CD4-positive, alpha-beta T cell treated with Interleukin-6 at 100 ng/mL for 8 hours (primary cell): ENCODE results near the gene TFF3.

Source experiments
- DNase-seq: peaks from one replicate; pipeline ENCODE4 v3.0.0-alpha.2; 2020; ENCODE audit warnings: mixed read lengths, low spot score

Gene TFF3

DNA sequence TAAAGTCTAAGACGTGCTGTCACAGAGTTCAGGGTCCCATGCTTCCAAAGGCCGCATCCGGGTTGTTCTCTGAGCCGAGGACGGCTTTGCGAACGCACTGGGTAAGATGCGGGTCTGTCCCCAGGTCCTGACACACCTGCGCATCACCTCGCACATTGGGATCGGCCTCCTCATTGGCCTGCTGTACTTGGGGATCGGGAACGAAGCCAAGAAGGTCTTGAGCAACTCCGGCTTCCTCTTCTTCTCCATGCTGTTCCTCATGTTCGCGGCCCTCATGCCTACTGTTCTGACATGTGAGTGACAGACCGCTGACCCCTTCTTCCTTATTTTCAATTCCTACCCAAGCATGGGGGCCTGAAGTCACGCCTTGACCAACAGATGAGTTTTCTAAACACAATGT lies 25.3 kb downstream of the TFF3 start:
- no peak for DNase-seq

DNA sequence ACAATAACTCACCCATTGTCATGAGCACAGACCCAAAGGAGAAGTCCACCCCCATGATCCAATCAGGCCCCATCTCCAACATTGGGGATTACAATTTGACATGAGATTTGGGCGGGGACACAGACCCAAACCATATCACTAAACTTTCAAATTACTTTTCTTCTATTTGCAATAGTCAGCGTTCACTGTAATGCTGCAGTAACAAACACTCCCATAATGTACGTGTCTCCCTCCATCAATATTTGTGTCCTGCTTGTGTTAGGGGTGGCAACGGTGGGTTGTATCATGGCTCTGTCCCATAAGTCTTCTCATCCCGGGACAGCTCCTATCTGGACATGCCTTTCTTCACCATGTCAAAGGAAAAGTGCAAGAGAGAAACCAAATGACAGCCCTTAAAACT lies 26.2 kb downstream of the TFF3 start:
- no peak for DNase-seq

DNA sequence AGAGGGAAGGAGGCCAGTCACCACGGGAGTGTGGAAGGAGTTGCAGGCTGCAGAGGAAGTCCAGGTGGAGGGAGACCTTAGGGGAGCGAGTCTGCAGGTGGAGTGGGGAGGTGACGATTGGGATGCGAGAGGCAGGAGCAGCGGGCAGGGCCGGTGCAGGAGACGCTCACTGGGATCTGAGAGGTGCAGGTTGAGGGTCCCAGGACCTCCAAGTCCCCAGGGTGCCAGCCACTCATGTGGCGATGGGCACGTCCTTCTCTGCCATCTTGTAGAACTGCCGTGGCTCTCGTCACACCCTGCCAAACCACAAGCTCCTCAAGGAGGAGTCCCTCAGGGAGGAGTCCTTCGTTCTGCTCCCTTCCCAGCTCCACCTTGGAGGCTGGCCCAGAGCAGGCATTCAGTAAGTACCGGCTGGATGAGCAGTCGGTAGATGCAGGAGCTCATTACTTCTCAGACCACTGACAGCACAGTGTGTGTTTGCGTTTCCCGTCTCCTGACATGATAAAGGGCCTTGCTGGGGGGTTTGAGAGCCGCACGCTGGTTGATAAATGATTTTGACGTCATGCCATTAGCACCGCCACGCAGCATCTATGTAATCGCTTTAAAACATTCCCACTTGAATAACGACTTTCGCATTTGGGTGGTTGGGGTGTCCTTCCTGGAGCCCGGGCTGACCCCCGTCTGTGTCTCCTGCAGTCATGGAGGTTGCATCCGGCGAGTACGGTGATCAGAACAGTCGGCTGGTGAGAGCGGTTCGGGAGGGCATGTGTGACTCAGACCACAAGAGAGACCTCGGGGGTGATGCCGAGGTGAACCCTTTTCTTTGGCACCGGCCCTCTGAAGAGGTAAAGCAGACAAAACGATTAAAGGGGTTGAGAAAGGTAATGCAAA lies 27.8 kb downstream of the TFF3 start:
- no peak for DNase-seq

DNA sequence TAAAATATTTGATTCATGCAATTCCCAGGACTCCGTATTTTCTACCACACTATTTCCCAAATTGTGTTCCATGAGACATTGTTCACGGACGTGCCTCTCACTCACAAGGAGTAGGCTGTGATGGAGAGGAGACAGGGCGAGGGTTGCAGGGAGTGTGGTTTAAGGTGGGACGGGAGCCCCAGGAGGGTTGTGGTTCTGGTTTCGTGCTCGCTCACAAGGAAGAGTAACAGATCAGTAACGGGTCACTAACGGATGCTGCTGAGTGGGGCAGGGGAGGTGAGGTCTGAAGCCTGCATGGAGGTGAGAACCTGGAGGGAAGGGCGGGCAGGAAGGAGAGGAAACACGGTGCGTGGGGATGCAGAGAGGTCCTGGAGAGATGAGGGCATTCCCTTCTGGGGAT lies 28.8 kb downstream of the TFF3 start:
- DNase-seq, result no peak

DNA sequence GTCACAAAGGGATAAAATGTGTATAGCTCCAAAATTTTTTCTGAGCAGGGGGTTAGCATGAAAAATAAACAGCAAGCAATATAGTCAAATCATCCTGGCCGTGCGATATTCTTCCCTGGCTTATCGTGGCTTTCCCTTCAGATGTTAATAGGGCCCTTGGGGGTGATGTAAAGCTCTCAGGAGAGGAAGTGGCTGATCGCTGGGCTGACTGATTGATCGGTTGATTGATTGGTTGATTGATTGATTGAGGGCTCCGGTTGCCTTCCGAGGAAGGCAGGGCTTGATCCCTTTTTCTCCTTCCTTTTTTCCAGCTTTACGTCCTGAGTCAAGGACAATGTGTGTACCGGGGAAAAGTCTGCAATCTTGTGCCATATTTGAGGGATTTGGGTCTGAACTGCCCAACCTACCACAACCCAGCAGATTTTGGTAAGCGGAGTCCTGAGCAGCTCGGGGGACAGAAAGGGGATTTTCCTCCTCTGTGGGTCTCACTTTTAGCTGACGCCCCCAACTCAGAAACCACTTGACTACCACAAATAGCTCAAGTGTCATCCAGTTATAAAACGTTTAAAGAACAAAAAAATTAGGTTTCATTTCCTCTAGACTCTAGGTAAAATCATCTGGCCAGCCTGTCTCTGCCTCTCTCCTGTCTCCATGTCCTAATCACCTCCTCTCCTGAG lies 29.5 kb downstream of the TFF3 start:
- no peak for DNase-seq

DNA sequence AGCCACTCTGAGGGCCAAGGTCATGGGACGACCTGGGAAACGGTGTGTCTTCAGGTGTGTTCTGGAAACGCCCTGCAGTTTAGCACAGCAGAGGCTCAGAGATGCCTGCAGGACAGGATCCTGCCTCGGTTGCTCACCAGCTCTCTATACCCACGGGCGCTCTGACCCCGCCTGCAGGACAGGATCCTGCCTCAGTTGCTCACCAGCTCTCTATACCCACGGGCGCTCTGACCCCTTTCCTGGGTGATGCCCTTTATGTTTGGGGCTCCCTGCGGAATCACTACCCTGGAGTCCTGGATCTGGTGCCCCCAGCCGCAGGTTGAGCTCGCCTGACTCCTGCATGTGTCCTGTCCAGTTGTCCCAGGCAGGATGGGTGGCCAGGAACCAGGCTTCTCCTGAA lies 32.5 kb downstream of the TFF3 start:
- no peak for DNase-seq

DNA sequence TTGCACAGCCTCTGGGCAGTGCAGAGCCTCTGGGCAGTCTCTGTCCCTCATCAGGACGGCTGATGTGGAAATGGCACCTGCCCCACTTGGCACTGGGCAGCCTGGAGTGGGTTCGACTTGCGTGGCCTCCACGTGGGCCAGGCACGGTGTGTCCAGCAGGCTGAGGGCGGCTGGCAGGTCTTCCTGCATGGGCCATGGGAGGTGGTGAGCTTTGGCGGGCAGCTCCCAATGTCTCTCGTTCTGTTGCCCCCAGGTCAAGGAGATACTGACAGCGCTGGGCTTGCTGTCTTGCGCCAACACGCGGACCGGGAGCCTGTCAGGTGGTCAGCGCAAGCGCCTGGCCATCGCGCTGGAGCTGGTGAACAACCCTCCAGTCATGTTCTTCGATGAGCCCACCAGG lies 33.2 kb downstream of the TFF3 start:
- no peak for DNase-seq

DNA sequence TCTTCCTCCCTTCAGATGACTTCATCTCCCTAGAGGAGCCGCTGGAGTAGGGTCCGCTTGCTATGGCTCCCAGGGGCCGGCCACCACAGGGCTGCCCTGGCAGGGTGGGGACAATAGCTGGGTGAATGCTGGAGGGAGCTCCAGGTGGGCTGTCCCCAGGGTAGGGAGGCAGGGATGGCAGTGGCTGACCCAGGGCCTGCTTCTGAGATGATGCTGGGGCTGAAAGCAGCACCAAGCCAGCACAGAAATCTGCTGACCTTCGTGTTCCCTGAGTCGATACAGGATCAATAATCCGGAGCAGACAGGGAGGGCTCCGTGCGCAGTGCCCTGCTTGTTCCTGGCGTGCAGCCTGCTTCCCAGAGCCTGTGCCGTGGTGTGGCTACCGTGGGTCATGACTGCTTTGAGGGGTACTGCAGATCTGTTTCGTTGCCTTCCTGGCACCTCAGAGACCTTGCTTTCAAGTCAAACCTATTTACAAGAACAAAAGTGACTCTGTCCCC lies 34.0 kb downstream of the TFF3 start:
- no peak for DNase-seq

DNA sequence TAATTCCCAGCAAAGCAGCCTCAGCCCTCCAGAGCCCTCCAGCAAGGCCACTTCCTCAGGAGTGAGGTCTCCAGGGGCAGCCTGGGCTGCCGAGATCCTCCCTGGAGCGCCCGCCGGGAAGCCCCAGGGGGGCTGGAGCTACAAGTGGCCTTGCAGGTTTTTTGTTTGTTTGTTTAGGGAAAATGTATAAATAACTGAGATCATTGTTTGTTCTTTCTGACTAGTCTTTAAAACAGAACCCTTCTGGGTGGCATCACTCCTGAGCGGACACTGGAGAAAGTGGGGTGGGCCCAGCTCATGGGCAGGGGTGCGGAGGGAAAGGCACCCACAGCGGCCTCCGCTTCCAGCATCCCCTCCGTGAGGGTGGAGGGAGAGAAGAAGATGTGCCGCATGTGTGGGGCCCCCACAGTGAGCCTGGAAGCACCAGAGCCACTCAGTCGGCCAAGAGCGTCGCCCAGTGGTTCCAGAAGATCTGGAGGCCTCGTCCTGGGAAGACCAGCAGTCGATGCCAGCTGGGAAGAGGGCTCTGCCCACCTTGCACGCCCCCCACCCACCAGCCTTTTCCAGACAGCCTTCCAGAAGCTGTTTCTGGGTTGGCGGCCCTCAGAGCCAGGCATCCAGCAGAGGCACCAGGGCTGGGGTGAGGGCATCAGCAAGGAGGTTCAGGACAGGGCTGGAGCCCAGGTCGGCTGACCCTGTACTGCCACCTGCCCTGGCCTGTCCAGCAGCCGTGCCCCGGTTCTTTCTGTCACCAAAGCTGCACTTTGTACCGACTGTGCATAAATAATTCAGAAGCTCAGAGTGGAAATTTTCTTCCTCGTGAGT lies 34.6 kb downstream of the TFF3 start:
- DNase-seq, result no peak

DNA sequence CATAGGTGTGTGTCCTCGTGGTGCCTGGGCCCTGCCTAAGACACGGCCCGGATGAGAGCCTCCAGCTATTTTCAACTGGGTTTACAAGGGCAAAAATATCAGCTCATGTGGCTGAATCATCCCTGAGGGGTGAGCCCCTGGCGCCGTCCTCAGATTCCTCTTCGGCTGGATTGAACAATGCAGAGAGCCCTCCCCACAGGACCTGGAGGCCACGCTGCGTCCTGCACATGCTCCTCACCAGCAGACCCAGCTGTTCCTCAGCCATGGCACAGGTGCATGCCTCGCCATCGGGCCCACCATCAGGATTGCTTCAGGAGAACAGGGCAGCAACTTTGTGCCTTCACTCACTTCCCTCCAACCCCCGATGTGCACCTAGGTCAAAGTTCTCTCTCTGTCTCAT lies 35.3 kb downstream of the TFF3 start:
- no peak for DNase-seq

DNA sequence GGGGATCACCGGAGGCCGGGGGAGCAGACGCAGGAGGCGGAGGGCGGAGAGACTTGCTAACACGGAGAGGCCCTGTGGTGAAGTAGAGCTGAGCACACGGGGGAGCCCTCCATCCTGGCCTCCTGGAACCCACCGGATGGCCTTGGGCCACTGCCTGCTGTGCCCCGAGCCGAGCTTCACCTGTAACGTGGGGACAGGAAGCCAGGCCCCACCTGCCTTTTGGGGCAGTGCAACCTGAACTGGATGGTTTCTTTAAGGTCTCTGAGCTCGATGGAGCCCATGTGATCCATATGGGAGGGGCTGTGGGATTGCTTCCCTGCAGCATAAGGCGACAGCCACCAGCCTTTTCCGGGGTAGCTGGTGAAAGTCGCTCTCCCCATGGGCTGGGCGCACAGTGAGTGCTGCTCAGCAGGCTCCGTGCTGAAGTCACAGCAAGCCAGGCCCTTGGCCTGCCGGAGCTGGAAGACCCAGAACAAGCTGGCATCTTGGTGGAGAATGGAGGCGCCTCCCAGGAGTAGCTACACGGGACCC lies 35.8 kb downstream of the TFF3 start:
- DNase-seq, result no peak

DNA sequence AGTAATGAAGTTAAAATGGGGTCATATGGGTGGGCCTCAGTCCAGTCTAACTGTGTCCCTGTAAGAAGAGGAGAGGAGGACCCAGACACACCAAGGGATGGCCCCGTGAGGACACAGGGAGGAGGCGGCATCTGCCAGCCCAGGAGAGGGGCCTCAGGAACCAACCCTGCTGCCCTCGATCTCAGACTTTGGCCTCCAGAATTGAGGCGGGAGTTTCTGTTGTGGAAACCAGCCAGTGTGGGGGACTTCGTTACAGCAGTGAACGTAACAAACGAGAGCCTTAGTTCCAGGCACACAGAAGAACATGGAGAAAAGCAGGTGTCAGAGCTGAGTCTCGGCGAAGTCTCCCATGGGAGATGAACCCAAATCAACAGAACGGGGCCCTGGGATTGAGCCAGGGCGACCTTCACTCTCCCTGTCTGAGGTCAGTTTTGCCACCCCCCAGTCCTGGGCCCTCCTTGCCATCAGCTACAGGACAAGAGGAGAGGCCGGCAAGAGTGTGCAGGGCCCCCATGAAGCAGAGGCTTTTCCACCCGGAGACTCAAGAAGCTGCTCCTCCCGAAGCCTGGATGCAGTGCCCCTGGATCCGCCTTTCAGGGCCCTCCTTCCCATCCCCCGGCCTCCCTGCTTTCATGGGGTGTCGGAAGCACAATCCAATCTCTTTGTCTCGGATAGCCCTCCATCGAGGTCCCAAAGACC lies 36.6 kb downstream of the TFF3 start:
- no peak for DNase-seq

DNA sequence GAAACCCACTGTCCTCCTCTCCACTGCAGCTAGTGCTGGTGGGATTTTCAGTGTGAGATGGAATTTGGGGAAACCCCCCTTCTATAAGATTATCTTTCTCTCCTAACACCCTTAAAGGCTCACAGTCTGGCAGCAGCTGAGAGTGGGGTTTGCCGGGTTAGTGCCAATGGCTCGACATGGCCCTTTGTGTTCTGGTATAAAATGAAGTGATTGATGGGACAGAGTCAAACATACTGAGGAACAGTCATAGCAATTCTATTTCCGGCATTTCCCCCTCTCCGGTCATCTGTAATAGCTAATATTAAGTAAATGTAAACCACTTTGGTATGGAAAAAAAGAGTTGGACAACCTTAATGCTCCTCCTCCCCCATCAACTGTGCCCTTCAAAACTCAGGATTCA lies 37.6 kb downstream of the TFF3 start:
- DNase-seq, result no peak

DNA sequence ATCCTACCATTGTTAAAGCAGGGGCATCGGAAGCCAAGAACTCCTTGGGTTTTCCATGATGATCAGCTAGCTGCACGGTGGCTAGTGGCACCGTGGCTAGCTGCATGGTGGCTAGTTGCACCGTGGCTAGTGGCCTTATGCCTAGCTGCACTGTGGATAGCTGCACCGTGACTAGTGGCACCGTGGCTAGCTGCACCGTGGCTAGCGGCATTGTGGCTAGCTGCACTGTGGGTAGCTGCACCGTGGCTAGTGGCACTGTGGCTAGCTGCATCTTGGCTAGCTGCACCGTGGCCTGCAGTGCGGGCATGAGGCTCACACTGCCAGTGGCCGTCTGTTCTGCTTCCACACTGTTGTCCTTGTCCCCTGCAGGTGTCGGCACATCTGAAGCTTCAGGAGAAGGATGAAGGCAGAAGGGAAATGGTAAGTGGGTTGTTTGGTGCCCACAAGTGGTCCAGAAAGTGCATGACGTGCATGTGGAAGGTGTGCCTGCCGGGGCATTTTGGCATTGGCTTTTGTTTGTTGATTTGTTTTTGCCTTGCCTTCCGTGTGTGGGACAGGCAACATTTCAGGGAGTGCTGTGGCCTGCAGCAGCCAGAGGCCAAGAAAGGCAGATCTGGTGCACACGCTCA lies 38.6 kb downstream of the TFF3 start:
- no peak for DNase-seq

DNA sequence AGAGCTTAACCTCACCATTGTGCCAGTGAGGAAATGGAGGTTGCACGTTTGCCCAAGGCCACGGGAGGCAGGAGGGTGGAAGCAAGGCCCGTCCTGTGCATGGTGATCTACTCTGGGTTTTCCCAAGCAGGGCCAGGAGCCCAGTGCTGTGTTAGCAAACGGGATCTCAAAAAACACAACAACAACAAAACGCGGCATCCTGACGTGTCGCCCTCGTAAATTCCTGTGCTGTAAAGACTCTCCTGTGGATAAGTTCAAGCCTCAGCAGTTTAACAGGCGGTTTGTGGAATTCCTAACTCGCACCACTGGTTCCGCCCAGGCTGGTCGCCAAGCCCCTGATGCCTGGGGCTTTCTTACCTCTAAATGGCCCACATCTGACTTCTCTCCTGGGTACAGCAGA lies 39.1 kb downstream of the TFF3 start:
- no peak for DNase-seq

DNA sequence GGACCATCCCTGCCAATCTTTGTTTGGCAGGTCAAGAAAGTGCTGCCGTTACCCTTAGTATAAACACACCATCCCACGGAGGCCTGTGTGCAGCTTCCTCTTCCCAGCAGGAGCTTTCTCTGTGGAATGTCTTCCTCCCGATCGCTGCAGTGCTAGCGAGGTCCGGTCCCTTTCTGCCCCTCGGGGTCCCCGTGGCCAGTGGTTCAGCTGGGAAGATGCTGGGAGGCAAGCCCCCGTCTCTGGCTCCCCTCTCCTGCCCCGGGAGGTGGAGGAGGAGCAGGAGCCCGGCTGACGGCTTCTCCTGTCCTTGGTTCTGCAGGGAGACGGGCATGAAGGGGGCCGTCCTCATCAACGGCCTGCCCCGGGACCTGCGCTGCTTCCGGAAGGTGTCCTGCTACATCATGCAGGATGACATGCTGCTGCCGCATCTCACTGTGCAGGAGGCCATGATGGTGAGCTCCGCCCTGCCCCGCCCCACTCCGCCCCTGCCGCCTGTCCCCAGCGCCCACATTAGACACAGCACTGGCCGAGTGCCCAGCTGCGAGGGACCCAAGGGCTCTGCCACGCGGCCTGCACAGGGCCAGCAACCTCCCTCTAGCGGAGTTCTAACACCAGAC lies 42.1 kb downstream of the TFF3 start:
- DNase-seq, result no peak

DNA sequence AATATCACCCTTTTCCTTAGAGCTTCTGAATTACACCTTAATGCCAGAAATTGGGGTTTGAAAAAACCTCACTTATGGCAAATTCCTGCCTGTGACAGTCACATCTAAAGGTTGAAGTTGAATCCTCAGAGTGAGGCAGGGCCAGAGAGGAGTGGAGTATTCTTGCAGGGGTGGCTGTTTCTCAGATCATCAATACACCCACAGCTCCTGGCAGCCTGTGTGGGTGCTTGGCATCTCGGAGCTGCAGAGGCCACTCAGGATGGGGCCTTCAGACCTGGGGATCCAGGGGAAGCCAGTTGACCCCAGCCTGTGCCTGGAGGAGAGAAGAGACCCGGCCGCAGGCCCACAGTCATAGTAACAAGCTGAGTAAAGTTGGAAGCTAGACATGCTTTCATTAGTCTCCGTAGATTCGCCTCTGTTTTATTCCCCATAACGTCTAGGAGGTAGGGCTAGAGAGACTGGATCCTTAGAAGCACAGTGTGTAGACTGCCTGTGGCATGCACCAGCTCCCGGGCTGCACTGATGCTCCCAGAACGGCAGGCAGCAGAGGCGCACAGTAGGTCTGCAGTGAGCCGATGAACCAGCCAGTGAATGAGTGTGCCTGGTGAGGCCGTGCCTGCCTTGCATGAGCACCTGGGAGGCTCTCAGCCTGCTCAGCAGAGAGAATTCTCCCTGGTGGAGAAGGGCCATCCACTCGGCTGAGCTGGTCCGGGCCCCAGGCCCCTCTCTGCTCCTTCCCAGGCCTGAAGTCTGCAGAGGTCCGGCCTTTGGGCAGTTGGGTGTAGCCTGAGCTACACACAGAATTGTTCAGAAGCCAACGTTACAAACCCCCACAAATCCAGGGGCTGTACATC lies 42.9 kb downstream of the TFF3 start:
- no peak for DNase-seq

DNA sequence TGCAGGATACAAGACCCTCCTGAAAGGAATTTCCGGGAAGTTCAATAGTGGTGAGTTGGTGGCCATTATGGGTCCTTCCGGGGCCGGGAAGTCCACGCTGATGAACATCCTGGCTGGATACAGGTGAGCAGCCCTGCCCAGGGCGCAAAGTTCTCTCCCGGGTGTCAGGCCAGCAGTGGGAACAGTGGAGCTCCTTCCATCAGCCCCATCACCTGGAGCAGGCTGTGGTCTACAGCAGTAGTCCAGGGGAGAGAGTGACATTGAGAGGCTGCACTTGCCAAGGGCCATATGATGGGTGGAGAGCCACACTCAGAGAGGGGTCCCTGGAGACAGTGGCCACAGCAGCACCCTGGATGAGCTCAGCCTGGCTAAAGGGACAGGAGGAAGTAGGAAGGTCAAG lies 44.1 kb downstream of the TFF3 start:
- no peak for DNase-seq

DNA sequence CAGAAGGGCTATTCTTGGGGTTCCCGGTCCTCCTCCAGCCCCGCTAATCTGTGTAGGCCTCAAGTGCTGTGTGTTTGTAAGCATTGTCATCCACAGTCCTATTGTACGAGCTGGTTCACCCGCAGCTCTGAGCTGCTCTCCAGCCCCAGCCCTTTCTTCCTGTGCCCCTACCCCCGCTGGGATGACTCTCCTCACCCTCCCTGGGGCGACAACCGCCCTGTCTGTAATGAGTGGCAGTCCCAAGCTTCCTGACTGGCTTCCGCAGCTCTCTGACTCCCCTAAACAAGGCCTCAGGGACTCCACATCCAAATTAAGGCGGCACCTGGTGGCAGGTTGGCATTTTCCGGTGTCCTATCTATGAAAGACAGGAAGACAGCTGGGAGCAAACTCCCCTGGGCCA lies 45.8 kb downstream of the TFF3 start:
- no peak for DNase-seq
